NB4 (cell line): ENCODE data around the gene SDR42E1.

ENCODE experiments used
- DNase-seq: peaks from one replicate; pipeline ENCODE4 v3.0.0; 2010; ENCODE audit warnings: low read depth
- H3K4me3 ChIP-seq: one replicate; pipeline ENCODE4 v1.5.1; 2011; ENCODE audit warnings: mild to moderate bottlenecking, low read depth, low read length, moderate library complexity
- MAX ChIP-seq: IDR thresholded peaks from 2 replicates; pipeline ENCODE4 v1.6.1; 2011; ENCODE audit warnings: low read depth, low read length
- MYC ChIP-seq: IDR thresholded peaks from 2 replicates; pipeline ENCODE4 v1.6.1; 2011; ENCODE audit warnings: low read depth, low read length
- POLR2A ChIP-seq: IDR thresholded peaks from 2 replicates; pipeline ENCODE4 v1.6.1; 2011; ENCODE audit warnings: mild to moderate bottlenecking; ENCODE audit not compliant: insufficient read length; ENCODE audit errors: extremely low read depth
- TF ChIP-seq, protein P1 (sequence below): IDR thresholded peaks from one replicate; pipeline ENCODE4 v1.5.1; 2012; ENCODE audit warnings: low read depth, low read length

SDR42E1 gene

GRCh38 chr16:81945665-81946064 is 65.6 kb downstream of the SDR42E1 start:
- TF ChIP-seq MYC (no peak), POLR2A (no peak), MAX (no peak)
- TF ChIP-seq, protein P1, sequence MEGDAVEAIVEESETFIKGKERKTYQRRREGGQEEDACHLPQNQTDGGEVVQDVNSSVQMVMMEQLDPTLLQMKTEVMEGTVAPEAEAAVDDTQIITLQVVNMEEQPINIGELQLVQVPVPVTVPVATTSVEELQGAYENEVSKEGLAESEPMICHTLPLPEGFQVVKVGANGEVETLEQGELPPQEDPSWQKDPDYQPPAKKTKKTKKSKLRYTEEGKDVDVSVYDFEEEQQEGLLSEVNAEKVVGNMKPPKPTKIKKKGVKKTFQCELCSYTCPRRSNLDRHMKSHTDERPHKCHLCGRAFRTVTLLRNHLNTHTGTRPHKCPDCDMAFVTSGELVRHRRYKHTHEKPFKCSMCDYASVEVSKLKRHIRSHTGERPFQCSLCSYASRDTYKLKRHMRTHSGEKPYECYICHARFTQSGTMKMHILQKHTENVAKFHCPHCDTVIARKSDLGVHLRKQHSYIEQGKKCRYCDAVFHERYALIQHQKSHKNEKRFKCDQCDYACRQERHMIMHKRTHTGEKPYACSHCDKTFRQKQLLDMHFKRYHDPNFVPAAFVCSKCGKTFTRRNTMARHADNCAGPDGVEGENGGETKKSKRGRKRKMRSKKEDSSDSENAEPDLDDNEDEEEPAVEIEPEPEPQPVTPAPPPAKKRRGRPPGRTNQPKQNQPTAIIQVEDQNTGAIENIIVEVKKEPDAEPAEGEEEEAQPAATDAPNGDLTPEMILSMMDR: no peak
- DNase-seq: no peak
- no peak overlapping the region for H3K4me3 ChIP-seq

DNA sequence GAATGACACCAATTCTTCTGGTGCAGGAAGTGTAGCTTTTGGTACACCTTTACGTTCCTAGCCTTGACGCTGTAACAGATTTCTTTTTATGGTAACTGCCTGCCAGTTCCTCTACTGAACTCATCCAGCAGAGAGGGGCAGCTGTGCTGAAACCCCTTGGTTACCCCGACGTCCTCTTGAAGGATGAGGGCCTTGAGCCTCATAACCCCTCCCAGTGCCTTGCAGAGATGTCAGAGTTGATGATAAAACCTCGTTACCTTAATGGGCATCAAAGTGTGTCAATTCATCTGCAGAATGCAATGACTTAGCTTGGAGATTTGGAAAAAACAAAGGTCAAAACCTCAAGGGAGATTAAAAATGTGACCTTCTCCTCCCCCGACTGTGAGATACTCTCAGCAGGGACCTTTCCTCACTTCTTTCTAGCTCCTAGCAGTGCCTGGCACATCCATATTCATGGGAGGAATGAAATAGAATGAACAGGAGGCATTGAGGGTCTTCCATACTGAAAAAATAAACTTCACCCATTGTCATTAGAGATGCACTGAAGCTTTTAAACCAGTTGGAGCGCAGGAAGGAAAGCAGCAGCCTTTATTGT is 69.2 kb downstream of the SDR42E1 start:
- no peak for TF ChIP-seq POLR2A
- no peak for TF ChIP-seq MYC
- TF ChIP-seq, protein P1: no peak
- no peak for TF ChIP-seq MAX
- no peak overlapping the region for H3K4me3 ChIP-seq
- DNase-seq: no peak

- TF ChIP-seq MYC (no peak), MAX (no peak), POLR2A (no peak)
- TF ChIP-seq, protein P1: peak; percentile 21
- H3K4me3 ChIP-seq: no peak overlapping the region
- DNase-seq: peak; percentile 58
Observed at GRCh38 chr16:81940781-81941560, 70.3 kb downstream of the SDR42E1 start.

GRCh38 chr16:81939164-81940056 is 71.9 kb downstream of the SDR42E1 start:
- TF ChIP-seq MAX (no peak), MYC (no peak)
- TF ChIP-seq, protein P1: peak; percentile 9
- peak; percentile 23 for DNase-seq

More at GRCh38 chr16:81939164-81940056, 71.9 kb downstream of the SDR42E1 start:
- H3K4me3 ChIP-seq: no peak overlapping the region
